Gastrocnemius medialis (tissue), 4 donors: ENCODE results near the gene ZACN.

Experiments
- POLR2A ChIP-seq, 2 donors: fragments of 450-650 bp; IDR thresholded peaks; one replicate each; pipeline ENCODE4 v1.6.1; 2017; ENCODE audit warnings: antibody characterized with exemption in 2 of 2, mild to moderate bottlenecking in 2 of 2, moderate library complexity in 2 of 2
- TF ChIP-seq, protein P1 (sequence below), 5 experiments: fragments of 450-650 bp in 3 of 5; fragments of 200-600 bp in 2 of 5; sonication (generic) in 2 of 5; IDR thresholded peaks in 4 of 5; conservative IDR thresholded peaks in 1 of 5; 1 replicate in 4 of 5; 2 replicates in 1 of 5; pipeline ENCODE4 v1.5.1; 2016 to 2019; ENCODE audit warnings: antibody characterized with exemption in 5 of 5, mild to moderate bottlenecking in 3 of 5, moderate library complexity in 3 of 5

- TF ChIP-seq, protein P1, sequence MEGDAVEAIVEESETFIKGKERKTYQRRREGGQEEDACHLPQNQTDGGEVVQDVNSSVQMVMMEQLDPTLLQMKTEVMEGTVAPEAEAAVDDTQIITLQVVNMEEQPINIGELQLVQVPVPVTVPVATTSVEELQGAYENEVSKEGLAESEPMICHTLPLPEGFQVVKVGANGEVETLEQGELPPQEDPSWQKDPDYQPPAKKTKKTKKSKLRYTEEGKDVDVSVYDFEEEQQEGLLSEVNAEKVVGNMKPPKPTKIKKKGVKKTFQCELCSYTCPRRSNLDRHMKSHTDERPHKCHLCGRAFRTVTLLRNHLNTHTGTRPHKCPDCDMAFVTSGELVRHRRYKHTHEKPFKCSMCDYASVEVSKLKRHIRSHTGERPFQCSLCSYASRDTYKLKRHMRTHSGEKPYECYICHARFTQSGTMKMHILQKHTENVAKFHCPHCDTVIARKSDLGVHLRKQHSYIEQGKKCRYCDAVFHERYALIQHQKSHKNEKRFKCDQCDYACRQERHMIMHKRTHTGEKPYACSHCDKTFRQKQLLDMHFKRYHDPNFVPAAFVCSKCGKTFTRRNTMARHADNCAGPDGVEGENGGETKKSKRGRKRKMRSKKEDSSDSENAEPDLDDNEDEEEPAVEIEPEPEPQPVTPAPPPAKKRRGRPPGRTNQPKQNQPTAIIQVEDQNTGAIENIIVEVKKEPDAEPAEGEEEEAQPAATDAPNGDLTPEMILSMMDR (IDR thresholded peaks at IDR 0.05 in 4 of 5, conservative IDR thresholded peaks at IDR 0.05 in 1 of 5), result no peak
- TF ChIP-seq POLR2A (IDR thresholded peaks at IDR 0.05), result no peak
Observed at GRCh38 chr17:76106703-76107102, 27.7 kb downstream of the ZACN start.
